GM20000 (cell line): Measurements from ENCODE around the gene RFX7.

ENCODE experiments used
- DNase-seq: peaks from one replicate; pipeline ENCODE4 v3.0.0; 2012; ENCODE audit warnings: low spot score
- TF ChIP-seq, protein P1 (sequence below): IDR thresholded peaks from 2 replicates; pipeline ENCODE4 v1.5.1; 2012; ENCODE audit warnings: mild to moderate bottlenecking, control low read depth; ENCODE audit errors: extremely low read depth, missing control alignments

Gene RFX7

DNA sequence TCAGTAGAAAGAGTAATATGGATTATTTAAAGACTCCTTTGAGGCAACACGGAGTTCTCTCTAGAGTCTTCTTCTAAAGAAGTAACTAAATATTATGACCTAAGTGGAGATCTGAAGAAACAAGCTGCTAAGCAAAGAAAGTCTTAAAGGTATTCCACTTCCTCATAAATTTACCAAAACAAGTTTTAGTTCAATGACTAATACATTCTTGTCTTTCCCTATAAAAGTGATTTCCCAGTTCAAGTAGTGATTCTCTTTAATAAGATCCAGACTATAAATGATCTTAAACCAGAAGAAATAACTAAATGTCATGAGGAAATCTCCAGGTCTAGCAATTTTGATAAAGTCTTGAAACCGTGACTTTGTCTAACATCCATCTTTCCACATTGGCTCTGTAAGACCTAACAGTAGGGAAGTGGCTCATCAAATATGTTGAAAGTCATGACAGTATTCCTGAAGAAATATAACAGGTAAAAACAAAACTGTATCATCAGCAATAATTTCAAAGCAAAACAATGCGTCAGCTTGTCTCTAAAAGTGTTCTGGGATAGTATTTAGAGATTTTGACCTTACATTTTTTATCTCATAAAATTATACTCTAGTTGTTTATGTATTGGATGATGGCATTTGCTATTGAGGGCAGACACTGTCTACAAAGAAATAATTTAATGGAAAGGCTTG, 198.5 kb downstream of the RFX7 start:
- TF ChIP-seq, protein P1, sequence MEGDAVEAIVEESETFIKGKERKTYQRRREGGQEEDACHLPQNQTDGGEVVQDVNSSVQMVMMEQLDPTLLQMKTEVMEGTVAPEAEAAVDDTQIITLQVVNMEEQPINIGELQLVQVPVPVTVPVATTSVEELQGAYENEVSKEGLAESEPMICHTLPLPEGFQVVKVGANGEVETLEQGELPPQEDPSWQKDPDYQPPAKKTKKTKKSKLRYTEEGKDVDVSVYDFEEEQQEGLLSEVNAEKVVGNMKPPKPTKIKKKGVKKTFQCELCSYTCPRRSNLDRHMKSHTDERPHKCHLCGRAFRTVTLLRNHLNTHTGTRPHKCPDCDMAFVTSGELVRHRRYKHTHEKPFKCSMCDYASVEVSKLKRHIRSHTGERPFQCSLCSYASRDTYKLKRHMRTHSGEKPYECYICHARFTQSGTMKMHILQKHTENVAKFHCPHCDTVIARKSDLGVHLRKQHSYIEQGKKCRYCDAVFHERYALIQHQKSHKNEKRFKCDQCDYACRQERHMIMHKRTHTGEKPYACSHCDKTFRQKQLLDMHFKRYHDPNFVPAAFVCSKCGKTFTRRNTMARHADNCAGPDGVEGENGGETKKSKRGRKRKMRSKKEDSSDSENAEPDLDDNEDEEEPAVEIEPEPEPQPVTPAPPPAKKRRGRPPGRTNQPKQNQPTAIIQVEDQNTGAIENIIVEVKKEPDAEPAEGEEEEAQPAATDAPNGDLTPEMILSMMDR: no peak
- DNase-seq: no peak

DNA sequence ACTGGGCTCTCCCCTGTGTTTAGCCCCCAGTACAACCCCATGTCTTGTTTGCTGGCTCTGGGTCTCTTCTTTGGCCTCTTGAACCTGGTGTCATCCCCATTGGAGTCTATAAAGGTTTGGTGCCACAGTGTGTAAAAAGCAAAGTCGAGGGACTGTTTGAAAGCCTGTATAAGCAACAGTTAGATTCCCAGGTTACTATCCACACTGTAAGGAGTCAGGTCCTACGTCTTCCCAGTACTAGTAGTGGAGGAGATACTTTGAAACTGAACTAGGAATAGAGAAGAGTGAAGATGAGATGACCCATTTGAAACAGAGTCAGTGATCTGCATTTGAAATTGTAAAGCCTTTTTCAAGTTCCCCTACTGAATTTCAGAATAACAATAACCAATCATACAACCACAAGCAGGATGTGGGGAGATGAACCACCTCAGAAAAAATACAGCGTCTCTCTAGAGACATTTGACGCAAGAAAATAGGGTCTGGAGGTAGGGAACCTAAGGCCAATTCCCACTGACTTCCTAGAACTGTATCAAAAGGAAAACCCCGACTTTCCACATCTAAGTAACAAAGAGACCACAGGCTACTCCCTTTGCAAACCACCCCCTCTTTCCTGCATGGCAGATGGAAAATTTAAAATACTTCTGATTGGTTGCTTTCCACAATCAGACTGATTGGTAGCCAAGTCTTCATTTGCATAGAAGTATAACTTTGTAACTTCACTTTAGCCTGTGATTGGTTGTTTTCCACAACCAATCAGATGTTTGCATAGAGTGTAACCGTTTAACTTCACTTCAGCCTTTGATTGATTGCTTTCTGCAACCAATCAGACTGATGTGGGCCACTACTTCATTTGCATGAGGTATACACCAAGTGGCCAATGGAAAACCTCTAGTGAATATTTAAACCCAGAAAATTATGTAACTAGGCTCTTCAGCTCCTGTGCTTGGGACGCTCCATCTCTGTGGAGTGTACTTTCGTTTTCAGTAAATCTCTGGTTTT, 200.4 kb downstream of the RFX7 start:
- peak; percentile 8 for DNase-seq
- TF ChIP-seq, protein P1: no peak

DNA sequence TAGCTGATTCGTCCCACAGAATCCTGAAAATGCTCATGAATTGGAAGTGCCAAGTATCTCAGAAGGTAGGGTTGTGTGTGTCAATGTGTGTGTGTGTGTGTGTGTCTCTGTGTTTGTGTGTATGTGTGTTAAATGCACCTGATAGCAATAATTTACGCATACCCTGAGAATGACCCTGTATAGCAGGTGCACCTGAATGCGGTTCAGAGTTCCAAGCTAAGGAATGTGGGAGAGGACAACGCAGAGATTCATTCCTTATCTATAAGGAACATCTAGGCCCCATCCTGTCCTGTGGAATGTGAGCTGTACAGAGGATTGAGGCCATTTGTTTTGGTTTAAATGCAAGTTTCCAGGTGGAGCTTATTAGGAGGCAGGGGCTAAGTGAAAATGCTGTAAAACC, 201.2 kb downstream of the RFX7 start:
- TF ChIP-seq, protein P1: no peak
- DNase-seq: no peak

DNA sequence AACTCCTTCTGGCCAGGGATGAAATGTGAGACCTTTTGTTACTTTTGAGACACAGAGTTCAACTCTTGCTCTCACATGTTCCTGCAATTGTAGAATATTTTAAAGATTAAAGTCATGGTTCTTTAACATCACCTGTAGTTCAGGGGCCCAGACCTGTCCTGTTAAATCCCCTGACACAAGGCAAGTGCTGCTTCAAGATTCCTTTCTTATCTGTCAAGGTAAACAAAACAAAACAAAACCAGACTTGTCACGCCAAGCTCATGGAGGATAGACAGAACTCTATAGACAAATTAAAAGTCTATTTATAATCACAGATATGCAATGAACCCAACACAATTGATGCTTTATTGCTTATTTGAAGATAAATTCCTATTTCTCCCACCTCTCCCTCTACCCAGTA, 201.6 kb downstream of the RFX7 start:
- no peak for DNase-seq
- TF ChIP-seq, protein P1: no peak

DNA sequence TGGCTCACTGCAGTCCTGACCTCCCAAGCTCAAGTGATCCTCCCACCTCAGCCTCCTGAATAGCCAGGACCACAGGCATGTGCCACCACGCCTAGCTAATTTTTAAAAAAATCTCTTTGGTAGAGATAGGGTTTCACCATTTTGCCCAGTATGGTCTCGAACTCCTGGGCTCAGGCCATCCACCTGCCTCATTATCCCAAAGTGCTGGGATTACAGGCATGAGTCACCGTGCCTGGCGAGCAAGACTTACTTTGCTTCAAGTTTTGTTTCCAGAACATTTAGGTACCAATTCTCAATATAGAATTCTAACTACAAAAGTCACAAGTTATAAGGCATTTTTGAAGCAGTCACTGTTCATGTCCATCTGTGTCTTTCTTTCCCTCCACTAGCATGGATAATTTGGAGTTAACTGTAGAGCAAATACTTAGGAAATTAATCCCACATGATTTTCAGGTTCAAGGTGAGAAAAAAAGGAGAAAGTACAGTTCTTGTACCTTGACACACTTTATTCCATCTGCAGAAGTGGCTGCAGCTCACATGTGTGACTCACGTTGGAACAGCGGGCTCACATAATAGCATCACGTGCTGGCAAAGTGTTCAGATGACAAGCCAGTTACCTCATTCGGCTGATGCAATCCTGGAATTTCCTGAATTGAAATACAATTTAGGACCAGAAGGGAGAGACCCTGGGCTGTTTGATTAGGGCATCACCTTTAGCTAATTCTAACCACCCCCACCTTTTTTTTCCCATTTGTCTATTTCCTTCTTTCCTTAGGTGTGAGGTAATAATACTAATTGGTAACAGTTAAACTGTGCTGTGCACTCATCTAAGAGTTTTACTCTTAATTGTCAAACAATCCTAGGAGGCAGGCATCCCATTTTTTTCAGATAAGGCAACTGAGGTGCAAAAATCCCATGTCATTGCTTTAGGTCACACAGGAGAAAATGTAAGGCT, 203.3 kb downstream of the RFX7 start:
- DNase-seq: no peak
- TF ChIP-seq, protein P1: no peak

DNA sequence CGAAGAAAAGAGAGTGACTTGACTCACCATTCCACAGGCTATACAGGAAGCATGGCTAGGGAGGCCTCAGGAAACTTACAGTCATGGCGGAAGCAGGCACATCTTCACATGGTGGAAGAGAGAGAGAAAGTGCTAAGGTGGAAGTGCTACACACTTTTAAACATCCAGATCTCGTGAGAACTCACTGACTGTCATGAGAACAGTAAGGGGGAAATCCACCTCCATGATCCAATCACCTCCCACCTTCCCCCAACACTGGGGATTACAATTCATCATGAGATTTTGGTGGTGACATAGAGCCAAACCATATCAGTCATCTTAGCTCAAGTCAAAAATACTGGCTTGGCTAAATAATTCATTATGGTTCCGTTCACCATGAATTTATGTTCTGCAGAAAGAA, 205.0 kb downstream of the RFX7 start:
- DNase-seq: no peak

More for the DNA sequence above, 205.0 kb downstream of the RFX7 start:
- TF ChIP-seq, protein P1: no peak
